ENCODE data around the gene NEK1. TPM values are rescaled to one million over a fixed set of nuclear protein-coding genes. Genes with fewer than 3 reads are reported as not detected.
"Not testable (repeated sequence)": the region's sequence is repeated elsewhere in the genome, so short reads cannot be mapped to it uniquely, and the experiment has no call there.

Gene NEK1
- total RNA-seq, 1 experiment from 2014 or later: 4.4 TPM

- Histone ChIP-seq H3K4me1 (replicated peaks) (no peaks in the 10 kb centered on the region), H3K27ac (no peak overlapping the region), H3K9me3 (replicated peaks) (no peaks in the 10 kb centered on the region), H3K4me3 (no peak overlapping the region), H3K27me3 (replicated peaks) (no peaks in the 10 kb centered on the region), H3K36me3 (no peaks in the 10 kb centered on the region)
- no peak for DNase-seq (ENCODE audit: low read depth in 1 of 2, low spot score in 2 of 2)
Measured at GRCh38 chr4:169437299-169438047, 174.9 kb downstream of the NEK1 start.

DNA sequence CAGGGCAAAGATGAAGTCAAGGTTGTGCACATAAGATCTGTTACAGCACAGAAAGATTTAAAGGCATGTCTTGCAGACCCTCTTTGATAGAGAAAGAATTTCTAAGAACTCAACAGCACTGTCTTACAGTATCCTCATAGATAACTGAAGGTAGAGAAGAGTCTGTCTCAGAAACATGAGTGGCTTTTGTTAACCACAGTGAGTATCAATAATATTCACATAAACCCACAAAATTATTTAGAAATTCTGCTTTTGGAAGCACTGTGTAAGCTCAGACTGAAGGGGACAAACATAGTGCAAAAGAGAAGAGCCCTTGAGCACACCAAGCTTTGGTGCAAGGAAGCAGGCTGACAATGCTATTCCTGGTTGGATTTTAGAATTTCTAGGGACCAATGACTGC is 175.6 kb downstream of the NEK1 start:
- Histone ChIP-seq H3K27ac (no peak overlapping the region), H3K27me3 (replicated peaks) (no peaks in the 10 kb centered on the region), H3K4me1 (replicated peaks) (no peaks in the 10 kb centered on the region), H3K9me3 (replicated peaks) (no peaks in the 10 kb centered on the region), H3K4me3 (no peak overlapping the region), H3K36me3 (no peaks in the 10 kb centered on the region)
- DNase-seq (ENCODE audit: low read depth in 1 of 2, low spot score in 2 of 2): no peak

DNA sequence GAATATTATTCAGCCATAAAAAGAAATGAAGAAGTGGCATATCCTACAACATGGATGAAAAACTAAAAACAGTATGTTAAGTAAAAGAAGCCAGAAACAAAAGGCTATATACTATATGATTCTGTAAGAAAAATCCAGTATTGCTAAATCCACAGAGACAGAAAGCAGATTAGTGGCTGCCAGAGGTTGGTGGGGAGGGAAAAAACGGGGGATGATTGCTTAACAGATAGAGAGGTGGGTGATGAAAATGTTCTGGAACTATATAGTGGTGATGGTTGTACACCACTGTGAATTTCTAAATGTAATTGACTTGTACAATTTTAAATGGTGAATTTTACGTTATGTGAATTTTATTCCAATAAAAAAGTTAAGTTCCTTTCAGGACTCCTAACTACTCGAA is 184.0 kb downstream of the NEK1 start:
- Histone ChIP-seq H3K27me3 (replicated peaks) (no peaks in the 10 kb centered on the region), H3K27ac (no peak overlapping the region), H3K4me1 (replicated peaks) (no peaks in the 10 kb centered on the region), H3K9me3 (replicated peaks) (no peaks in the 10 kb centered on the region), H3K36me3 (no peaks in the 10 kb centered on the region), H3K4me3 (no peak overlapping the region)
- no peak for DNase-seq (ENCODE audit: low read depth in 1 of 2, low spot score in 2 of 2)

- not testable (repeated sequence) for DNase-seq (ENCODE audit: low read depth in 1 of 2, low spot score in 2 of 2); H3K36me3 ChIP-seq; H3K27ac ChIP-seq; H3K4me1 ChIP-seq (replicated peaks); H3K4me3 ChIP-seq; H3K9me3 ChIP-seq (replicated peaks); H3K27me3 ChIP-seq (replicated peaks)
Measured at GRCh38 chr4:169427727-169428126, 184.7 kb downstream of the NEK1 start.

DNA sequence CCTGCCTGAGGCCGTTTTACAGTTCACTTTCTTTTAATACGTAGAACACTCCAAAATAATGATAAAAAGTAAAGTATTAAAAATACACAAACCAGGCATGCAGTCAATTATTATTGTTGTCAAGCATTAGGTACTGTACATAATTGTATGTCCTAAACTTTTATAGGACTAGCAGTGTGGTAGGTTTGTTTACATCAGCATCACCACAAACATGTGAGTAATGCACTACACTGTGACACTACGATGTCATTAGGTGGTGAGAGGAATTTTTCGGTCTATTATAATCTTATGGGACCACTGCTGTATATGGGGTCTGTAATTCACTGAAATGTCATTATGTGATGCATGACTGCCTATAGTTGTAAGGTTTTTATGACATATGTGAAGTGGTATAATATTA is 192.1 kb downstream of the NEK1 start:
- Histone ChIP-seq H3K27ac (no peak overlapping the region), H3K9me3 (replicated peaks) (no peaks in the 10 kb centered on the region), H3K4me1 (replicated peaks) (peaks cover 34% of the 10 kb centered on the region), H3K4me3 (no peak overlapping the region), H3K27me3 (replicated peaks) (no peaks in the 10 kb centered on the region), H3K36me3 (no peaks in the 10 kb centered on the region)
- peak in 1 of 2 experiments; percentile 67 for DNase-seq (ENCODE audit: low read depth in 1 of 2, low spot score in 2 of 2)

GRCh38 chr4:169418846-169419245 is 193.5 kb downstream of the NEK1 start:
- Histone ChIP-seq H3K36me3 (no peaks in the 10 kb centered on the region), H3K27ac (no peak overlapping the region), H3K9me3 (replicated peaks) (no peaks in the 10 kb centered on the region), H3K4me3 (no peak overlapping the region), H3K4me1 (replicated peaks) (peaks cover 34% of the 10 kb centered on the region), H3K27me3 (replicated peaks) (no peaks in the 10 kb centered on the region)
- DNase-seq (ENCODE audit: low read depth in 1 of 2, low spot score in 2 of 2): peak in 1 of 2 experiments; percentile 45

- no peak overlapping the region for H3K4me3 ChIP-seq
- peaks cover 34% of the 10 kb centered on the region for H3K4me1 ChIP-seq (replicated peaks)
- DNase-seq (ENCODE audit: low read depth in 1 of 2, low spot score in 2 of 2): no peak
Measured at GRCh38 chr4:169417629-169418282, 194.6 kb downstream of the NEK1 start.

GRCh38 chr4:169416997-169417396 is 195.4 kb downstream of the NEK1 start:
- H3K36me3 ChIP-seq: no peaks in the 10 kb centered on the region
- no peak overlapping the region for H3K27ac ChIP-seq
- no peak for DNase-seq (ENCODE audit: low read depth in 1 of 2, low spot score in 2 of 2)
- peaks cover 34% of the 10 kb centered on the region for H3K4me1 ChIP-seq (replicated peaks)
- H3K9me3 ChIP-seq (replicated peaks): no peaks in the 10 kb centered on the region
- H3K27me3 ChIP-seq (replicated peaks): no peaks in the 10 kb centered on the region
- no peak overlapping the region for H3K4me3 ChIP-seq

More at GRCh38 chr4:169417629-169418282, 194.6 kb downstream of the NEK1 start:
- no peaks in the 10 kb centered on the region for H3K36me3 ChIP-seq
- H3K9me3 ChIP-seq (replicated peaks): no peaks in the 10 kb centered on the region
- H3K27ac ChIP-seq: no peak overlapping the region
- no peaks in the 10 kb centered on the region for H3K27me3 ChIP-seq (replicated peaks)

DNA sequence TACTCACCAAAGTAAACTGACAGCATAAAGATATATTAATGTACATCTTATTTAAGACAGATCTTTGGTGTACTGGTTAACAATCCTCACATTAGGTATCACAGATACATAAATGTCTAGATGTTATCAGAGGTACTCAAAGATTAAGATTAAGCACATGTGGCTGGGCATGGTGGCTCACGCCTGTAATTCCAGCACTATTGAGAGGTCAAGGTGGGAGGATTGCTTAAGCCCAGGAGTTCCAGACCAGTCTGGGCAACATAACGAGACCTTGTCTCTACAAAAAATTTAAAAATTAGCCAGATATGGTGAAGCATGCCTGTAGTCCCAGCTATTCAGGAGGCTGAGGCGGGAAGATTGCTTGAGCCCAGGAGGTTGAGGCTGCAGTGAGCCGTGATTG is 195.9 kb downstream of the NEK1 start:
- H3K27ac ChIP-seq: no peak overlapping the region
- no peaks in the 10 kb centered on the region for H3K9me3 ChIP-seq (replicated peaks)
- no peak for DNase-seq (ENCODE audit: low read depth in 1 of 2, low spot score in 2 of 2)
- H3K27me3 ChIP-seq (replicated peaks): no peaks in the 10 kb centered on the region
- peaks cover 34% of the 10 kb centered on the region for H3K4me1 ChIP-seq (replicated peaks)
- no peaks in the 10 kb centered on the region for H3K36me3 ChIP-seq
- no peak overlapping the region for H3K4me3 ChIP-seq

GRCh38 chr4:169414913-169415312 is 197.5 kb downstream of the NEK1 start:
- Histone ChIP-seq H3K4me1 (replicated peaks) (peaks cover 33% of the 10 kb centered on the region), H3K9me3 (replicated peaks) (no peaks in the 10 kb centered on the region), H3K36me3 (no peaks in the 10 kb centered on the region), H3K27me3 (replicated peaks) (no peaks in the 10 kb centered on the region), H3K27ac (no peak overlapping the region), H3K4me3 (no peak overlapping the region)
- no peak for DNase-seq (ENCODE audit: low read depth in 1 of 2, low spot score in 2 of 2)

GRCh38 chr4:169412046-169412445 is 200.3 kb downstream of the NEK1 start:
- H3K36me3 ChIP-seq: no peaks in the 10 kb centered on the region
- no peak for DNase-seq (ENCODE audit: low read depth in 1 of 2, low spot score in 2 of 2)
- no peak overlapping the region for H3K4me3 ChIP-seq
- H3K27ac ChIP-seq: no peak overlapping the region
- H3K27me3 ChIP-seq (replicated peaks): no peaks in the 10 kb centered on the region
- H3K9me3 ChIP-seq (replicated peaks): no peaks in the 10 kb centered on the region
- H3K4me1 ChIP-seq (replicated peaks): peaks cover 12% of the 10 kb centered on the region

- Histone ChIP-seq H3K27ac (no peak overlapping the region), H3K27me3 (replicated peaks) (no peaks in the 10 kb centered on the region), H3K36me3 (no peaks in the 10 kb centered on the region), H3K4me3 (no peak overlapping the region), H3K9me3 (replicated peaks) (no peaks in the 10 kb centered on the region), H3K4me1 (replicated peaks) (peaks cover 11% of the 10 kb centered on the region)
- peak; percentile 46 to 47 for DNase-seq (ENCODE audit: low read depth in 1 of 2, low spot score in 2 of 2)
Measured at GRCh38 chr4:169410839-169411770, 201.3 kb downstream of the NEK1 start.

DNA sequence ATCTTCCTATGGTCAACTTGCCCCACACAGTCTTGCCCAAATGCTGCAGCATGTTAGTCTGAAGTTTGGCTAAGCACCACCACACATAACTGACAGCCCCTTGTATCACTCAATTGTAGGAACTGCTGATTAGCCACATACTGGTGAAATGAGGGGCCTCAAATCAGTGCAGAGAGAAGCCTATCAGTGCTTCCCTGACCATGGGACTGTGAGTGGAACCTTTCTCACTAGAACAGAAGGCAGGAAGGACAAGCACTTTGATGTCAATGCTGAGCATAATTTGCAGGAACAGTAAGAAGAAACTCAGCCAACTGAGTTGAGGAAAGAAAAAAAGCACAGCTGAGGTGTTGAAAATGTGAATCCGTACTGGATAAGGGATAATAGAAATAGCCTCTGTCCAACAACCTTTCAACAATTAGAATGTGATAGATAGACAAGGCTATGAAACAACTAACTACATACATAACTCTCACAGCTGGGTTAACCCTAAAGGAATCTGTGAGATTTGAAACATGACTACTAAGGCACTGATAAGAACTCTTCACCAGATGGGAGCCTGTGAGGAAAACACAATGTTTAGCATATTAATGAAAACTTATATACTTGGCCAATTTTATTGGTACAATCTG is 205.1 kb downstream of the NEK1 start:
- Histone ChIP-seq H3K4me1 (replicated peaks) (peaks cover 15% of the 10 kb centered on the region), H3K27ac (no peak overlapping the region), H3K36me3 (no peaks in the 10 kb centered on the region), H3K27me3 (replicated peaks) (no peaks in the 10 kb centered on the region), H3K9me3 (replicated peaks) (no peaks in the 10 kb centered on the region), H3K4me3 (no peak overlapping the region)
- DNase-seq (ENCODE audit: low read depth in 1 of 2, low spot score in 2 of 2): no peak

Measured in SJSA1 (cell line).